DOHH2 (cell line): ENCODE results near the gene SLC5A3.

Source experiments
- CTCF ChIP-seq: fragments of 200-600 bp; sonication (generic); IDR thresholded peaks from one replicate; pipeline ENCODE4 v1.5.1; 2014; ENCODE audit warnings: antibody characterized with exemption, mild to moderate bottlenecking, low read depth, low read length; ENCODE audit not compliant: poor library complexity, severe bottlenecking
- EZH2phosphoT487 ChIP-seq: fragments of 200-600 bp; sonication (generic); IDR thresholded peaks from 2 replicates; pipeline ENCODE4 v1.6.1; 2017; ENCODE audit warnings: borderline replicate concordance, mild to moderate bottlenecking, antibody characterized with exemption, low read length, moderate library complexity, mixed read lengths

- TF ChIP-seq CTCF: no peak
- TF ChIP-seq EZH2phosphoT487: no peak
Observed at GRCh38 chr21:34110594-34111202, 37.3 kb downstream of the SLC5A3 start.
